NB4 (cell line): ENCODE data around the gene ENTPD2.
"Not testable (repeated sequence)": the region's sequence is repeated elsewhere in the genome, so short reads cannot be mapped to it uniquely, and the experiment has no call there.

Source experiments
- DNase-seq: peaks from one replicate; pipeline ENCODE4 v3.0.0; 2010; ENCODE audit warnings: low read depth
- H3K4me3 ChIP-seq: one replicate; pipeline ENCODE4 v1.5.1; 2011; ENCODE audit warnings: mild to moderate bottlenecking, low read depth, low read length, moderate library complexity
- MYC ChIP-seq: IDR thresholded peaks from 2 replicates; pipeline ENCODE4 v1.6.1; 2011; ENCODE audit warnings: low read depth, low read length
- POLR2A ChIP-seq: IDR thresholded peaks from 2 replicates; pipeline ENCODE4 v1.6.1; 2011; ENCODE audit warnings: mild to moderate bottlenecking; ENCODE audit not compliant: insufficient read length; ENCODE audit errors: extremely low read depth
- TF ChIP-seq, protein P1 (sequence below): IDR thresholded peaks from 2 replicates; pipeline ENCODE4 v1.6.1; 2011; ENCODE audit warnings: low read depth, low read length
- TF ChIP-seq, protein P2 (sequence below): IDR thresholded peaks from one replicate; pipeline ENCODE4 v1.5.1; 2012; ENCODE audit warnings: low read depth, low read length

The ENTPD2 gene

DNA sequence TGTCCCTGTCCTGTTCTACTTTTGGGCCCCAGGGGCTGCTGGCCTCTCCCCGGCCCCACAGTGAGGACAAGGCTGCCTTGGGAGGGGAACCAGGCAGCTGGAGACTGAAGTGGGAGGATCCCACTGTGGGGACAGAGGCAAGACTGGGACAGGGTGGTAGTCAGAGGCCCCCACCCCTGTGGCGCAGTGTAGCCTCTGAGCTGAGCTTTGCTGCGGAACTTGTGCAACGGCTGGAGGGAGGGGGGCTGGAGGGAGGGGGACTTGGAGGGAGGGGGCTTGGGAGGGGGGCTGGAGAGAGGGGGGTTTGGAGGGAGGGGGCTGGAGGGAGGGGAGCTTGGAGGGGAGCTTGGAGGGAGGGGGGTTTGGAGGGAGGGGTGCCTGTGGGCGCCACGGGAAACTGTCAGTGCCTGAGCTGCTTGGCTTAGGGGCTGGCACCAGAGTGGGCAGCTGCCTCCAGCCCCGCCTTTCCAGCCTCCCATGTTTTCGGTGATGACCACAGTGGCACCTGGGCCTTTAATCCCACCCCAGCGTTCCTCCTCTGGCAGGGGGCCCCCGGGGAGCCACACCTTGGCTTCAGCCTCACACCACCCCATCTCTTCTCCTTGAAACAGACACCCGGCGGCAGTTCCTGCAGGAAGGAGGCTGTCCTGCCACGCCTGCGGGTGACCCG, 19.7 kb downstream of the ENTPD2 start:
- TF ChIP-seq, protein P1, sequence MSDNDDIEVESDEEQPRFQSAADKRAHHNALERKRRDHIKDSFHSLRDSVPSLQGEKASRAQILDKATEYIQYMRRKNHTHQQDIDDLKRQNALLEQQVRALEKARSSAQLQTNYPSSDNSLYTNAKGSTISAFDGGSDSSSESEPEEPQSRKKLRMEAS: no peak
- peak; percentile 64 for TF ChIP-seq POLR2A
- TF ChIP-seq MYC: peak; percentile 25; the same call in 1 of the 2 replicates
- TF ChIP-seq, protein P2, sequence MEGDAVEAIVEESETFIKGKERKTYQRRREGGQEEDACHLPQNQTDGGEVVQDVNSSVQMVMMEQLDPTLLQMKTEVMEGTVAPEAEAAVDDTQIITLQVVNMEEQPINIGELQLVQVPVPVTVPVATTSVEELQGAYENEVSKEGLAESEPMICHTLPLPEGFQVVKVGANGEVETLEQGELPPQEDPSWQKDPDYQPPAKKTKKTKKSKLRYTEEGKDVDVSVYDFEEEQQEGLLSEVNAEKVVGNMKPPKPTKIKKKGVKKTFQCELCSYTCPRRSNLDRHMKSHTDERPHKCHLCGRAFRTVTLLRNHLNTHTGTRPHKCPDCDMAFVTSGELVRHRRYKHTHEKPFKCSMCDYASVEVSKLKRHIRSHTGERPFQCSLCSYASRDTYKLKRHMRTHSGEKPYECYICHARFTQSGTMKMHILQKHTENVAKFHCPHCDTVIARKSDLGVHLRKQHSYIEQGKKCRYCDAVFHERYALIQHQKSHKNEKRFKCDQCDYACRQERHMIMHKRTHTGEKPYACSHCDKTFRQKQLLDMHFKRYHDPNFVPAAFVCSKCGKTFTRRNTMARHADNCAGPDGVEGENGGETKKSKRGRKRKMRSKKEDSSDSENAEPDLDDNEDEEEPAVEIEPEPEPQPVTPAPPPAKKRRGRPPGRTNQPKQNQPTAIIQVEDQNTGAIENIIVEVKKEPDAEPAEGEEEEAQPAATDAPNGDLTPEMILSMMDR: no peak
- H3K4me3 ChIP-seq: peak overlapping the region; percentile 32
- DNase-seq: peak; percentile 90

DNA sequence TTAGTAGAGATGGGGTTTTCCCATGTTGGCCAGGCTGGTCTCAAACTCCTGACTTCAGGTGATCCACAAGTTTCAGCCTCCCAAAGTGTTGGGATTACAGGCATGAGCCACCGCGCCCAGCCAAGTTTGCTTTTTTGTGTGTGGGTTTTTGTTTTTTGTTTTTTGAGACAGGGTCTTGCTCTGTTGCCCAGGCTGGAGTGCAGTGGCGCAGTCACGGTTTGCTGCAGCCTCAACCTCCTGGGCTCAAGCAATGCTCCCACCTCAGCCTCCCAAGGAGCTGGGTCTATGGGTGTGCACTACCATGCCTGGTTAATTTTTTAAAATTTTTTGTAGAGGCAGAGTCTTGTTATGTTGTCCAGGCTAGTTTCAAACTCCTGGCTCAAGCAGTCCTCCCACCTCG, 20.4 kb downstream of the ENTPD2 start:
- peak overlapping the region; percentile 32 for H3K4me3 ChIP-seq
- DNase-seq: not testable (repeated sequence)

DNA sequence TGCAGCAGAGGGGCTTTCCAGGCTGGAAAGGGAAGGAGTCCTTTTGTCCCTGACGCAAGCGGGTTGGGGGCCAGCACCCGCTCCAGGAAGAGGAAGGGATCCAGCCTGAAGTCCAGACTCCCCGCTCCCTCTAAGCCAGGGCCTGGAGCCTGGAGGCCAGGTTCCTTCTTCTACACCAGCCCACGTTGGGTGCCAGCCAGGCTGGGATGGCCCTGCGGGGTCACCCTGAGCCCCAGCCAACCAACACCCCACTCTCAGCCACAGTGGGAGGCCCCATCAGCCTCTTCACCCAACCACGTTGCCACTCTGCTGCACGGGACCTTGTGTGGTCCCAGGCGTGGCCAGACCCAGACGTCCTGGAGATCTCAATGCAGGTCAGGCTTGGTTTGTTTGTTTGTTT, 21.0 kb downstream of the ENTPD2 start:
- peak overlapping the region; percentile 38 for H3K4me3 ChIP-seq
- TF ChIP-seq MYC: no peak; the same call in none of the 2 replicates
- TF ChIP-seq POLR2A: peak; percentile 79
- TF ChIP-seq, protein P1: peak; percentile 89
- TF ChIP-seq, protein P2: no peak
- peak; percentile 64 for DNase-seq

DNA sequence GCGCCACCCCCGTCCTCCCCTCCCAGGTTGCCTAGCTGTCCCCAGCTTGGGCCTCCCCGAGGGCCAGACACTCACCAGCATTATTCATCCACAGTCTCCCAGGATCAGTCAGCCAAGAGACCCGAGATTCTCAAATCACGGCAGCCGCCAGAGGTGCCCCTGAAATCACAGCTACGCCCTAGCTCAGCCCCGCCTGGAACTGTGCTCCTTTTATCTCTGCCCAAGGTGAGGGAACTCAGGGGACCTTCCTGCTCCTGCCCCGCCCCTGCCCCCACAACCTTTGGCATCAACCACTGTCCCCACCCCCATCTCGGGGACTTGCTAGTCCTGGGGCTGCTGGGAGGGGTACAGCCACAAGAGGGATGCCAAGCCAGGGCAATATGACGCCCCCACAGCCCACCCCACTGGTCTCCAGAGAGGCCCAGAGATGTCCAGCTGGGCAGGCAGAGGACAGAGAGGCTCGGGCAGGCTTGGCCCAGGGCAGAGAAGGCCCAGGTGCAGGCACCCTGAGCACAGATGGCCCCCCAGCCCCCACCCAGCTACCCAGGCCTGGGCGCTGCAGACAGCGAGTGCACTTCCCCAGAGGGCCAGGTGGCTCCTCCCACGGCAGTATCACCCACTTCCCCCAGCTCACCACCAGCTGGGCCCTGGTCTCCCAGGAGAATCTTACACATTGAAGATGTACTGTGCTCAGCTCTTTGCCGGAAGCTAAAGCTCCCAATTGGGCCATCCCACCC, 21.8 kb downstream of the ENTPD2 start, which contains the start of gene FUT7:
TSS of gene FUT7 (minus strand) at position 185 of the 737 bp plus-strand sequence. CDS start at position 88, 97 bp downstream.
- TF ChIP-seq, protein P2: no peak
- TF ChIP-seq POLR2A (no peak), MYC (no peak)
- TF ChIP-seq, protein P1: no peak

DNA sequence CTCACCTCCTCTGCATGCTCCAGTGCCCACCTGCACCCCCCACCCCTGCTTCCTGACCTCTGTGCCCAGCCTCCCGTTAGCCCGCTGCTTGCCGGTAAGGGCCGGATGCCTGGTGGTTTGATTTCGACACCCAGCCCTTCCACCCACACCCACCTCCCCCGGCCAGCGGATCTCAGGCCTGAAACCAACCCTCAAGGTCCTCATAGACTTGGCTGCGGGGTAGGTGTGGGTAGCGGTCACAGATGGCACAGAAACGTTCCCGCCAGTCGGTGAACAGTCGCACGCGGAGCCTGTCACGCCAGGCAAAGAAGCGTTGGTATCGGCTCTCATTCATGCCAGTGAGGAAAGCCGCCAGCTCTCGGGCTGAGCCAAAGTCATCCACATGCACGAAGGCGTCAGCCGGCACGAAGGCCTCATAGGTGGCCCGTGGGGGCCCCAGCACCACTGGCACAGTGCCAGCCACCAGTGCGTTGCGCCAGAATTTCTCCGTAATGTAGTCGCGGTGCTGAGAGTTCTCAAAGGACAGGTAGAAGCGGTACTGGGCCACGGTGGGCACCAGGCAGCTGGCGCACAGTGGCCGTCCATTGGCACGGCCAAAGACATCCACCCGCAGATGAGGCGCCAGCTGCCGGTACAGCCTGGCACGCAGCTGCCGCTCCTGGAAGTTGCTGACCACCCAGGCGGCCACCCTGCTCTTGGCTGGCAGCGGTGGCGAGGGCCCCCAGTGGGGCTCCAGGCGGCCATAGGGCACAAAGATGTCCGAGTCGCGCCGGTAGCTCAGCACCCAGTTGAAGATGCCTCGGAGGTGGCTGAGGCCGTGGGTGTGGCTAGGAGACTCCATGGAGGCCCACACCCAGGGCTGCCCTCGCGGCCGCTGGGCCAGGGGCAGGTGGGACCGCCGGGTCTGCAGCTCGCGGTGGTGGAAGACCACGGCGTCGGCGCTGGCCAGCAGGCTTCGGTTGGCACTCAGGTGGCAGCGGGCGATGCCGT, 23.0 kb downstream of the ENTPD2 start:
- TF ChIP-seq POLR2A: peak; percentile 53
- TF ChIP-seq, protein P2: no peak
- TF ChIP-seq MYC: peak; percentile 92
- TF ChIP-seq, protein P1: peak; percentile 84
- peak; percentile 98 for DNase-seq

More for the DNA sequence above, 21.8 kb downstream of the ENTPD2 start, which contains the start of gene FUT7:
- peak; percentile 89 for DNase-seq
- H3K4me3 ChIP-seq: peak within 1 kb of the TSS; percentile 38

DNA sequence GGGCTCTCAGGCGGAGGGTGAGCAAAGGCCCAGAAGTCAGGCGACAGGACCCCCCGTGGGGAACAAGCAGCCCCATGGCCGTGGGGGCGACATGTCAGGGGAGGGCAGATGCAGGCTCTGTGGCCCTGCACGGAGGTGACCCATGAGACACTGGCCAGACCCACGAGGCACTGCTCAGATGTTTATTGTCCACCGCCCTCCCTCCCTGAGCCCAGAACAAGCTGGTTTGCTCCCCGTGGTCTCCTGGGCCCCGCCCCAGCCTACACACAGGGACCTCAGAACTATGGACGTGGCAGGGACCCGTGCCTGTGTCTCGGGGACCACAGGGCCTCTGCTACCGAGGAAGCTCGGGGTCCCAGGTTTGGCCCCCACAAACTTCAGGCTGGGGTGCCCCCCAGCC, 23.9 kb downstream of the ENTPD2 start:
- peak; percentile 80 for DNase-seq
- TF ChIP-seq, protein P2: no peak
- TF ChIP-seq, protein P1: no peak; the same call in 1 of the 2 replicates
- TF ChIP-seq POLR2A: no peak
- no peak for TF ChIP-seq MYC
- H3K4me3 ChIP-seq: peak overlapping the region; percentile 64

More for the DNA sequence above, 23.0 kb downstream of the ENTPD2 start:
- peak overlapping the region; percentile 64 for H3K4me3 ChIP-seq
